Muscle layer of colon (tissue), 2 donors: ENCODE data around the gene NPIPB12.
"Not testable (repeated sequence)": the region's sequence is repeated elsewhere in the genome, so short reads cannot be mapped to it uniquely, and the experiment has no call there.

Experiments
- H3K27ac ChIP-seq: one replicate; pipeline ENCODE4 v1.7.0; 2013; ENCODE audit warnings: low read depth, mild to moderate bottlenecking, low read length, moderate library complexity
- H3K27me3 ChIP-seq, 2 donors: one replicate each; pipeline ENCODE4 v1.7.0; 2013; ENCODE audit warnings: low read length in 2 of 2, mild to moderate bottlenecking in 2 of 2; ENCODE audit not compliant: insufficient read depth in 2 of 2, control insufficient read depth in 1 of 2
- H3K36me3 ChIP-seq: one replicate; pipeline ENCODE4 v1.7.0; 2013; ENCODE audit warnings: mild to moderate bottlenecking, low read length; ENCODE audit not compliant: insufficient read depth
- H3K4me1 ChIP-seq: one replicate; pipeline ENCODE4 v1.7.0; 2013; ENCODE audit warnings: mild to moderate bottlenecking, low read length; ENCODE audit not compliant: insufficient read depth
- H3K4me3 ChIP-seq, 2 donors: one replicate each; pipeline ENCODE4 v1.7.0; 2013; ENCODE audit warnings: low read length in 2 of 2, low read depth in 1 of 2, mild to moderate bottlenecking in 1 of 2, moderate library complexity in 1 of 2
- H3K9ac ChIP-seq: one replicate; pipeline ENCODE4 v1.7.0; 2013; ENCODE audit warnings: low read length
- H3K9me3 ChIP-seq: one replicate; pipeline ENCODE4 v1.7.0; 2013; ENCODE audit warnings: mild to moderate bottlenecking, low read length
- donor health status: abdominal sarcoma.
- donor health status: Adenocarcinoma of cecum.

NPIPB12 gene

GRCh38 chr16:29506308-29506707, at the start of gene NPIPB12:
Gene NPIPB12 (minus strand): TSS chr16:29506408.
- not testable (repeated sequence) for H3K9me3 ChIP-seq, H3K4me1 ChIP-seq, H3K9ac ChIP-seq, H3K36me3 ChIP-seq, H3K4me3 ChIP-seq, H3K27ac ChIP-seq, H3K27me3 ChIP-seq

- H3K27ac ChIP-seq, H3K9ac ChIP-seq, H3K9me3 ChIP-seq, H3K27me3 ChIP-seq, H3K4me3 ChIP-seq, H3K4me1 ChIP-seq, H3K36me3 ChIP-seq: not testable (repeated sequence)
Observed at GRCh38 chr16:29521520-29521919, 15.3 kb upstream of the NPIPB12 start.

GRCh38 chr16:29482276-29482675, 23.9 kb downstream of the NPIPB12 start:
- H3K9ac ChIP-seq, H3K27ac ChIP-seq, H3K36me3 ChIP-seq, H3K4me1 ChIP-seq, H3K9me3 ChIP-seq, H3K4me3 ChIP-seq, H3K27me3 ChIP-seq: not testable (repeated sequence)

GRCh38 chr16:29472065-29472464, 34.1 kb downstream of the NPIPB12 start:
- not testable (repeated sequence) for H3K36me3 ChIP-seq, H3K4me3 ChIP-seq, H3K27ac ChIP-seq, H3K27me3 ChIP-seq, H3K9me3 ChIP-seq, H3K4me1 ChIP-seq, H3K9ac ChIP-seq

GRCh38 chr16:29469660-29470059, 36.5 kb downstream of the NPIPB12 start:
- not testable (repeated sequence) for H3K9ac ChIP-seq, H3K4me3 ChIP-seq, H3K9me3 ChIP-seq, H3K4me1 ChIP-seq, H3K27me3 ChIP-seq, H3K36me3 ChIP-seq, H3K27ac ChIP-seq

DNA sequence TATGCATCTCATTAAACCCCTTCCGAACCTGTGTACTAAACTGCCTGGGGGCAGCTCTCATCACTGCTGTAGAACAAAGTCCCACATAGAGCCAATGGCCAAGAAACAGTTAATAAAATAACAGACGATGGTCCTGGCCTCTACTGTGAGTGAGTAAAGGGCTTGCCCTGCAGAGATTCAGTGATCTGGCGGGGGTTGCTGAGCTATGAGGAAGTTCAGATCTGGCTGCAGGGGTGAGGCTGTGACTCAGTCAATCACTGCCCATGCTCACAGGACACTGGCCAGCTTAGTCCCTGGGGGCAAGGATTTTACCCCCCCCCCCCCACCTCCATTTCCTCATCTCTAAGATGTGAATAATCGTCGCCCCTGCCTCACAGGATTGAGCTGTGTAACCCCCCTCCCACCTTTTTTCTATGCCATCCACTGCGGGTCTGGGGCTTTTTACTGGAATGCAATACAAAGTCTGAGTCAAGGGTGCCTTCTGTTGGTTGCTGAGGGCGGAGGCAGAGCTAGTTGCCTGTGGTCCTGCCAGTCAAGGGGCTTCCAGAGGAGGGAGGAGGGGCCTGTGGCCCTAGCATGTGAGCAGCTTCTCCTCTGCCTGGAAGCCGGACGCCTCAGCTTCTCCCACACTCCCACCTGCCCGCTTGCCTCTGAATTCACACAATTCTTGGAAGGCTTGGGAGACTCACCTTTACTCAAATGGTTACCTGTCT, 38.4 kb downstream of the NPIPB12 start:
- H3K27ac ChIP-seq: not testable (repeated sequence)

GRCh38 chr16:29466904-29467303, 39.3 kb downstream of the NPIPB12 start:
- H3K9me3 ChIP-seq, H3K27ac ChIP-seq, H3K4me3 ChIP-seq, H3K9ac ChIP-seq, H3K4me1 ChIP-seq, H3K27me3 ChIP-seq, H3K36me3 ChIP-seq: not testable (repeated sequence)

More for the DNA sequence above, 38.4 kb downstream of the NPIPB12 start:
- not testable (repeated sequence) for H3K36me3 ChIP-seq, H3K9ac ChIP-seq, H3K4me1 ChIP-seq, H3K27me3 ChIP-seq, H3K9me3 ChIP-seq, H3K4me3 ChIP-seq

GRCh38 chr16:29465985-29466824, 40.0 kb downstream of the NPIPB12 start:
- not testable (repeated sequence) for H3K36me3 ChIP-seq, H3K27me3 ChIP-seq, H3K9me3 ChIP-seq, H3K9ac ChIP-seq, H3K4me3 ChIP-seq, H3K4me1 ChIP-seq, H3K27ac ChIP-seq

- H3K9me3 ChIP-seq, H3K4me3 ChIP-seq, H3K9ac ChIP-seq, H3K27ac ChIP-seq, H3K36me3 ChIP-seq, H3K27me3 ChIP-seq, H3K4me1 ChIP-seq: not testable (repeated sequence)
Observed at GRCh38 chr16:29460647-29461030, 45.6 kb downstream of the NPIPB12 start.

- H3K9me3 ChIP-seq, H3K9ac ChIP-seq, H3K36me3 ChIP-seq, H3K27me3 ChIP-seq, H3K27ac ChIP-seq, H3K4me3 ChIP-seq, H3K4me1 ChIP-seq: not testable (repeated sequence)
Observed at GRCh38 chr16:29459706-29460646, 46.2 kb downstream of the NPIPB12 start, which contains the start of gene SULT1A4. Gene SULT1A4 (plus strand): TSS chr16:29459913. CDS start chr16:29461386, 1,473 bp downstream.

DNA sequence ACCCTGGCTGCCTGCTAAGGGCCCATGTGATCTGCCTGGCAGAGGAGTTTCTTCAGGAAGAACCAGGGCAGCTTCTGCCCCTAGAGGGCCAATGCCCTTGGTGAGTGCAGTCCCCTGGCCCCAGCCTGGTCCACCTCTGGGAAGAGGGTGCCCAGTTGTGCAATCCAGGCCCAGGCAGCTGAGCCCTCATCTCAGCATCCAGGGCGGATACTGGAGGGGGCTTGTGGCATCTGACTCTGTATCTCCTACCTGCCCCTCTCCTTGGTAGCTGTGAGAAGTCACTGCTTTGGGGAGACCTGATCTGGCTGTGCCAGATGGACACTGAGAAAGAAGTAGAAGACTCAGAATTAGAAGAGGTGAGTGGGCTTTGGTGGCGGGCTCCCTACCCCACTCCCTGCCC, 48.5 kb downstream of the NPIPB12 start:
- H3K27ac ChIP-seq, H3K9me3 ChIP-seq, H3K4me1 ChIP-seq, H3K36me3 ChIP-seq, H3K9ac ChIP-seq, H3K4me3 ChIP-seq, H3K27me3 ChIP-seq: not testable (repeated sequence)
